Stimulated activated CD8-positive, alpha-beta memory T cell treated with anti-CD3 and anti-CD28 coated beads, Interleukin-12 subunit alpha, Interleukin-12 subunit beta, amount 100 ng/mL, for 24 hours (primary cell): ENCODE measurements around the gene MAP4K5.

Experiments
- DNase-seq: peaks from one replicate; pipeline ENCODE4 v3.0.0-alpha.2; 2020; ENCODE audit errors: extremely low read depth

Gene MAP4K5

GRCh38 chr14:50476134-50476533 is 56.2 kb downstream of the MAP4K5 start:
- DNase-seq, result no peak

DNA sequence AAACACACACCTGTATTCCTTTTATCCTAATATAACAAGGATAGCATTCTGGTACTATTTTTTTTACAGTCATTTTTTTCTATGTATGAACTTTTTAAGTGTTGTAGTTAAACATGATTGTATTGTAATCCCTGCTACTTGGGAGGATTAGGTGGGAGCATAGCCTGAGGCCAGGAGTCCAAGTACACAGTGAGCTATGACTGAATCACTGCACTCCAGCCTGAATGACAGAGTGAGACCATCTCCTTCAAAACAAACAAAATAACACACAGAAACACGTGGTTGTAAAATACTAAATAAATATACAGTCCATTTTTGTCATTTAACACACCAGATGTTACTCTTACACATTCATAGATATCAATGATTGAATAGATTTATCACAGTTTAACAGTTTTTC is 56.9 kb downstream of the MAP4K5 start:
- DNase-seq, result no peak

GRCh38 chr14:50471838-50472465 is 60.4 kb downstream of the MAP4K5 start:
- DNase-seq, result no peak

DNA sequence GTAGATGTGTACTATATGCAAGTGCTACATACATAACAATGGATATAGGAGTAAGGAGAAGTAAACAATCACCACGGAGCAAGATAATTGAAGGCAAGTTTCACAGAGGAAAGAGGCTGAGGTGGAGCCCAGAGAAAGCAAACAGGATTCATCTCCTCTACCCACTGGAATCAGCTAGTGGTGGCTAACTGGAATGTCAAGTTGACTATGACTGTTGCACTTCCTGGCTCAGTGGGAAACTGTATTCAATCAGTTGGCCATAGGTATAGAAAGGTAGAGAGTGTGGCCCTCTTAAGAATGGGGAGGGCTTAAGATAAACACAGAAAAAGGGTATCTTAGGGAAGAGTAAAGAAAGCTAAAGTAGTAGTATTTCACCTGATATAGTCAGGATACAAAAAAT is 62.4 kb downstream of the MAP4K5 start:
- DNase-seq, result no peak

- no peak for DNase-seq
Observed at GRCh38 chr14:50462111-50462510, 70.3 kb downstream of the MAP4K5 start.

- DNase-seq, result no peak
Observed at GRCh38 chr14:50453869-50454268, 78.5 kb downstream of the MAP4K5 start.

GRCh38 chr14:50452979-50453705 is 79.2 kb downstream of the MAP4K5 start:
- DNase-seq, result no peak

- no peak for DNase-seq
Observed at GRCh38 chr14:50452296-50452695, 80.1 kb downstream of the MAP4K5 start.

DNA sequence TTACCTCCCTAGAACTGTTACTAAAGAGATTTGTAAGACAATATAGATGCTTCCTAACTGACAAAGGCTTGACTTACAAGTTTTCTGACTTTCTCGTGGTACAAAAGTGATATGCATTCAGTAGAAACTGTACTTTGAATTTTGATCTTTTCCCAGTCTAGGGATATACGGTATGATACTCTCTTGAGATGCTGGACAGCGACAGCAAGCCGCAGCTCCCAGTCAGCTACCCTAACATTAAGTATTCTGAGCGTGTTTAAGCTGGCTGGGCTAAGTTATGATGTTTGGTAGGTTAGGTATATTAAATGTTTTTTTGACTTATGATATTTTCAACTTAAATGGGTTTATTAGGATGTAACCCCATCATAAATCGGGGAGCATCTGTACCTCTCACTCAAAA is 80.5 kb downstream of the MAP4K5 start:
- DNase-seq, result no peak

- DNase-seq, result no peak
Observed at GRCh38 chr14:50447461-50447860, 84.9 kb downstream of the MAP4K5 start.

DNA sequence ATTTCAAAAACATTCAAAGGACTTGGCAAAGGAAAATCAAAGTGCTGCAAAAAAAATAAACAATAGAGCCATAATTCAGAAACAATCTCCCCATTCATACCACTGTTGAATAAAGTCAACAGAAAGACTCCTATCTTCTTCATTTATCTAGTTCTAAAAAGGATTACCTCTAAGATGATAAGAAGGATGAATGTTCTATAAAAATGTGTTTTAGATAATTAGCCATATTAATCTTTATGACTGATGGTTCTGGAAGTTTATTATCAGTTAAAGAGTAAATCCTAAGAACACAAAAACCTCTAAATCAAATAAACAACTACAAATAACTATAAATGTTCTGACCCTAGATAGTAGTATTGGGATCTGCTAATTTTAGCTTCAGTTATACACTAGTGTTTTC is 97.8 kb downstream of the MAP4K5 start:
- no peak for DNase-seq

DNA sequence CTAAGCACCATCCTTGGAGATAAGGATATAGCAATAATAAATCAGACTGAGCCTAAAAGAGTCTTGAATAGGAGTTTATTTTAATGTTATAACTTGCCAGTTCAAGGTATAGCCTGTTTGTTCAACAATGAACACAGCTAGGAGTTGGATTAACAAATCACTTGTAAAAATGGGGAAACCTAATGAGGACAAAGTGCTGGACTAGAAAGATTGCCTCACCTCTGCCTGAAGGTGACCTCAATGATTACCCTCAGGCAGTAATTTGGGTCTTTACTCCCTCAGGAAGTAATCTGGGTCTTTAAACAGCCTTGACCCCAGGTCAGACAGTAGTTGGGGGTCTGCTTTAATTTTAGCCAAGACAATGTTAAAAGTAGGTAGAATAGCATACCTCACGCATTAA is 100.2 kb downstream of the MAP4K5 start:
- DNase-seq, result no peak

DNA sequence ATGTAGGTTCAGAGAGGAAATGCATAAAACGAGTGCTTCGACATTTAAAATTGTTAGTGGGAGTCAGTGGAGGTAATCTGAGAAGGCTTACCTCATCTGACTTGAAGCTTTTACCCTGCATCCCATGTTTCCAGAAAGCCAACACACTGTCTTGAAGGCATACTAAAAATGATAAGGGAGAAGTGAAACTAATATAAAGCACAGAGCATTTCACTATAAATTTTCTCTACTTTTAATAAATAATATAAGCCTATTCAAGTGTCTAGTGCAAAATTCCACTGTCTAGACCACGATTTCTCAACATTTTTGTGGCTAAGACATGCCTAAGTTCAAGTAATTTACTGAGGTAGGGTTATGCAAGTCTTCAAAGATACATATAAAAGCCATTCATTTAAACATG is 106.6 kb downstream of the MAP4K5 start:
- no peak for DNase-seq

DNA sequence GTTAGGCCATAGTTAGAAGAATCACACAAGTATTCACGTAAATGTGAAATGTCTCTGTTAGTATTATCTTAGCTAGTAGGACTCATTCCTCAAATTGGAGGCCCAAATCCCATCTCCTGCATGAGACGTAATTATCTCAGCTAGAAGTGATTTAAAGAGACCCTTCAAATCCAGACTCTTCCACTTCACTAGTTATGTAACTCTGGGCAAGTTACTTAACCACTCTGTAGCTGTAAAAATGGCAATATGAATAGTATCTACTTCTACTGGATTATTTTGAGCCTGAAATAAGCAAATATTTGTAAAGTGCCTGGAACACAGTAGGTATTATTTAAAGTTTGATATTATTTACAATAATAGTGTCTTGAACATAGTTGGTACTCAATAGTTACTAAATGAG is 107.3 kb downstream of the MAP4K5 start:
- no peak for DNase-seq

DNA sequence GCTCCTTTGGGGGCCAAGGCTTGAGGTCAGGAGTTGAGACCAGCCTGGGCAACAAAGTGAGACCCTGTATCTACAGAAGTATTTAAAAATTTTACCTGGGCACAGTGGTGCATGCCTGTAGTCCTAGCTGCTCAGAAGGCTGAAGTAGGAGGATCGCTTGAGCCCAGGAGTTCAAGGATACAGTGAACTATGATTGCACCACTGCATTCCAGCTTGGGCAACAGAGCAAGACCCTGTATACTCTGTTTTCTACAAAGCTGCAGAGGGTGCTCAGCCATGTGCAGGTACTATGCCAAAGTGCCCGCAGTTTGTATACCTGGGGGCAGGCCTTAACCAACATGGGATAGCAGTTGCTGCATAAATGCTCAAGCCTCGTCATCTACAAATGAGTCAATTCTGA is 108.8 kb downstream of the MAP4K5 start:
- DNase-seq, result no peak

DNA sequence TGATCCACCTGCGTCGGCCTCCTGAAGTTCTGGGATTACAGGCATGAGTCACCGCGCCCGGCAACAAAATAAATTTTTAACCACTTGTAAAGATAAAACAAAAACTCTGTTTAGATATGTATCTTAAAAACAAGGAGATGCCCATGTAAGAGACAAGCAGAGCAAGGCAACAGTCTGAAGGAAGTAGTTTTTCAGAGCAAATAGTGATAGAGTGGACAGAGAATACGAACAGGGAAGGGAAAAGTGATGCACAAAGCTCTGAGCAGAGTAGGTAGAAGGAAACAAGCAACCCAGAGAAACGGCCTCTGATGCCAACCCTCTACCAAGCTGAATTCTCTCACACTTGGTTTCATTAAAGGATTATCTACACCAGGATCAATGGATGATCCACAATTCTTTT is 110.9 kb downstream of the MAP4K5 start:
- no peak for DNase-seq

DNA sequence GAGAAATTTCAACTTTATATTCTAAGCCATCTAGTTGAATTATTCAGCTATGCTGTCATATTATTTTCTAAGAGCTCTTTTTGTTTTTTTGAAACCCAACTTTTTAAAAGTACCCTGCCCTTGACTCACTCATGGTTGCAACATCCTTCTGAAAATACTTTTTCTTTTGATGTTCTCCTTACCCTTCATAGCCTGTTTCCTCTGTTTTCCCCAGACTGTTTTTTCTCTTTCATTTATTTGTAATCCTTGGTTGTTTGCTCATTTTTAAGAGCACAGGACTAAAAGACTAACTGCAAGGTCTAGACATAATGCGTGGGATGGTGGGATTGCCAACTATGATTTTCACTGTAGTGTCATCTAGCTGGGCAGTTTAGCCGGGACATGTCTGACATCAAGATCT is 114.5 kb downstream of the MAP4K5 start:
- DNase-seq, result no peak

DNA sequence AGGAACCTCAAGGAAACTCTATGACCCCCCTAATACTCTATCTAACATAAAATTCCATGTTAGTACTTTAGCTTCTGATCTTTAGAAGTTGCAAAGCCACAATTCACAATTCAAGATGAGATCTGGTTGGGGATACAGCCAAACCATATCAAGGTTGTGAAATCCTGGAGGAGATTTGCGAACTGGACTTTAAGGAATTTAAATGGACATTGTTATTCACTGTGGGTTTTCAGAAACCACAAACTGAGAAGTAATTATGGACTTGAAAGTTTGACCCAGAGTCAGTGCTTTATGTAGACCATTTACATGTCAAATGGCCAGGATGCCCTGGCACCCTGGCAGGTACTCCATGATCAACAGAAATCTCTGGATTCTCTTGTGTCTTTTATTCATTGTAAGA is 121.4 kb downstream of the MAP4K5 start:
- no peak for DNase-seq

GRCh38 chr14:50410071-50410470 is 122.3 kb downstream of the MAP4K5 start:
- no peak for DNase-seq

- no peak for DNase-seq
Observed at GRCh38 chr14:50407111-50407812, 125.1 kb downstream of the MAP4K5 start.

DNA sequence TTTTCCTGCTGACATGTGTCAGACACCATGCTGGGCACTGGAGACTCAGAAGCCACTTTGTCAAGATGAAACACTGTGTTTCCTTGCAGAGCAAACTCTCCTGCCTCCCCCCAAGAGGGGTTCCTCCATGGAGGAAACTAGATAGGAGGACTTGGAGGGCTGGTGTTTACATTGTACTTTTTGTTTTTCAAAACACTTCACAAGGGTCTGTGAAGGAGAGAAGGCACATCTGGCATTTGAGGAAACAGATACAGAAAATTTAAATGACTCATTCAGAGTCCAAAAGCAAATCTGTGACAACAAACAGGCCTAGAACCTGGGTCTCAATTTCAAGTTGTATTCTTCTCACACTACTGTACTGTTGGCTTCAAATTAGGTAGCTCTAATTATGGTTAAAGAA is 128.9 kb downstream of the MAP4K5 start:
- no peak for DNase-seq

- no peak for DNase-seq
Observed at GRCh38 chr14:50402965-50403364, 129.4 kb downstream of the MAP4K5 start.

DNA sequence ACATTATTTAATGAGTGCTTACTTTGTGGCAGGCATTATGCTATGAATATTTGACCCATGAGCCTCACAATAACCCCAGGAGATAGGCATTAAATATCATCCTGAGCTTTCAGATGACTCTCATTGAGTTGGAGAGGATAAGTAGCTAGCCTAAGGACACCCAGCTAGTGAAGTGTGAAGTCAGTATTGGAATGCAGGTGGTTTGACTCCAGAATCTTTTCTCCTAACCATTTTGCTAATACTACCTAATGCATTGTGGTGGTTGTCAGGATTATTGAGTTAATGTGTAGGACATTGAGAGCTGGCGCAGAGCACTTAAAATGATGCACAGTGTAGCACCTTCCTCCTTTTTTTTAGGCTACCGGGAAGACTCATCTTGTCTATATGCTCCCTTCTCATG is 131.9 kb downstream of the MAP4K5 start:
- DNase-seq, result no peak
